K562 (cell line): ENCODE results near the gene GTF2H4. TPM values are rescaled to one million over a fixed set of nuclear protein-coding genes. Genes with fewer than 3 reads are reported as not detected.

Experiments used
- BDP1 ChIP-seq: IDR thresholded peaks from 3 replicates; pipeline ENCODE4 v1.6.1; 2011; ENCODE audit not compliant: insufficient read length, insufficient read depth
- CHD1 ChIP-seq: fragments of 200-600 bp; sonication (generic); IDR thresholded peaks from one replicate; pipeline ENCODE4 v1.6.1; 2012; ENCODE audit warnings: mild to moderate bottlenecking, moderate library complexity, low read length, inconsistent platforms
- CUX1 ChIP-seq: fragments of 200-800 bp; sonication (Bioruptor generic); IDR thresholded peaks from 2 replicates; pipeline ENCODE4 v1.6.1; 2016; ENCODE audit warnings: missing genetic modification characterization, missing compliant biosample characterization
- DEAF1 ChIP-seq: fragments of 450-650 bp; formaldehyde crosslinking; IDR thresholded peaks from 2 replicates; pipeline ENCODE4 v1.4.0; 2020; ENCODE audit warnings: mild to moderate bottlenecking, moderate library complexity
- DNMT1 ChIP-seq: fragments of 450-650 bp; IDR thresholded peaks from 2 replicates; pipeline ENCODE4 v1.6.1; 2016; ENCODE audit warnings: antibody characterized with exemption, mild to moderate bottlenecking
- EHMT2 ChIP-seq: fragments of 450-650 bp; IDR thresholded peaks from 2 replicates; pipeline ENCODE4 v1.6.1; 2018; ENCODE audit warnings: antibody characterized with exemption
- JUND ChIP-seq, 2 experiments: IDR thresholded peaks; 2 replicates in 1 of 2; 3 replicates in 1 of 2; pipeline ENCODE4 v1.6.1; 2011; ENCODE audit warnings: borderline replicate concordance in 2 of 2, low read depth in 2 of 2, low read length in 2 of 2, improper control_type of control experiment in 1 of 2, missing biosample characterization in 1 of 2, missing genetic modification characterization in 1 of 2, missing genetic modification reagents in 1 of 2
- MEIS2 ChIP-seq: fragments of 450-650 bp; IDR thresholded peaks from 2 replicates; pipeline ENCODE4 v1.6.1; 2014; ENCODE audit warnings: mild to moderate bottlenecking; ENCODE audit not compliant: partially characterized antibody
- MIER1 ChIP-seq: fragments of 450-650 bp; IDR thresholded peaks from 2 replicates; pipeline ENCODE4 v1.6.1; 2016; ENCODE audit warnings: antibody characterized with exemption, mild to moderate bottlenecking, low read depth
- NFATC3 ChIP-seq: fragments of 450-650 bp; IDR thresholded peaks from 2 replicates; pipeline ENCODE4 v1.6.1; 2017; ENCODE audit warnings: mild to moderate bottlenecking
- PHF8 ChIP-seq: fragments of 200-600 bp; sonication (generic); IDR thresholded peaks from 2 replicates; pipeline ENCODE4 v1.6.1; 2012; ENCODE audit warnings: mixed run types, mild to moderate bottlenecking, inconsistent platforms, low read length, moderate library complexity, borderline replicate concordance
- SAFB2 ChIP-seq: fragments of 200-400 bp; formaldehyde crosslinking; IDR thresholded peaks from 2 replicates; pipeline ENCODE4 v1.6.1; 2018; ENCODE audit warnings: borderline replicate concordance, low read length, low read depth, moderate library complexity; ENCODE audit not compliant: severe bottlenecking
- TEAD4 ChIP-seq, 2 experiments: sonication (generic) in 1 of 2; formaldehyde crosslinking in 1 of 2; IDR thresholded peaks; 2 replicates each; pipeline versions ENCODE4 v1.6.1 to v1.8.0; 2012 to 2022; ENCODE audit warnings: borderline replicate concordance in 1 of 2, inconsistent platforms in 1 of 2, low read length in 1 of 2, mild to moderate bottlenecking in 1 of 2, missing genetic modification reagents in 1 of 2
- ZBTB7A ChIP-seq: IDR thresholded peaks from 2 replicates; pipeline ENCODE4 v1.6.1; 2011; ENCODE audit warnings: low read depth, mild to moderate bottlenecking, low read length, moderate library complexity, borderline replicate concordance; ENCODE audit not compliant: control insufficient read depth
- ZNF197 ChIP-seq: fragments of 200-800 bp; sonication (Bioruptor generic); IDR thresholded peaks from 2 replicates; pipeline ENCODE4 v1.6.1; 2016; ENCODE audit warnings: low read depth, missing genetic modification characterization, missing compliant biosample characterization
- ZNF830 ChIP-seq: fragments of 250-450 bp; sonication (Bioruptor Pico); IDR thresholded peaks from 2 replicates; pipeline ENCODE4 v1.5.0; 2021; ENCODE audit warnings: mild to moderate bottlenecking
- ZSCAN32 ChIP-seq: fragments of 450-650 bp; formaldehyde crosslinking; IDR thresholded peaks from 2 replicates; pipeline ENCODE4 v1.4.0; 2020; ENCODE audit warnings: mild to moderate bottlenecking, moderate library complexity
- polyA plus RNA-seq, 8 experiments: library from polyadenylated mRNA; depleted of rRNA in 4 of 8; stranded (reverse) in 5 of 8; unstranded in 3 of 8; fragments of >200 nt; fragmentation: Nextera tagmentation in 2 of 8; fragmentation: Illumina TruSeq in 1 of 8; extraction: Ambion mirVana in 2 of 8; extraction: Trizol in 1 of 8; gene quantifications; 2 replicates each; pipeline versions ENCODE4 v1.2.1 to v1.2.3, GENCODE V29; 2011 to 2014; ENCODE audit warnings: inconsistent platforms in 1 of 8, missing spikeins in 1 of 8
- total RNA-seq, 7 experiments: library from RNA; depleted of rRNA in 6 of 7; stranded (reverse); fragments of >200 nt in 6 of 7; fragmentation: Illumina TruSeq in 2 of 7; extraction: Trizol in 2 of 7; gene quantifications; 2 replicates each; pipeline versions ENCODE4 v1.2.1 to v1.2.3, GENCODE V29; 2011 to 2021; ENCODE audit warnings: low replicate concordance in 1 of 7
- TF ChIP-seq, protein P1 (sequence below): fragments of 450-650 bp; IDR thresholded peaks from one replicate; pipeline ENCODE4 v1.6.1; 2018; ENCODE audit warnings: mild to moderate bottlenecking, moderate library complexity; ENCODE audit not compliant: partially characterized antibody

GTF2H4 gene
- total and polyA plus RNA-seq, 9 of the 15 experiments (the other 6 are each of a cell fraction or from before 2014, with no cell fraction given), result 3.6 to 86.1 (median 39.6) TPM

- TF ChIP-seq DNMT1 (no peak), MIER1 (no peak), DEAF1 (no peak), CHD1 (no peak), SAFB2 (no peak), ZBTB7A (no peak), MEIS2 (peak; percentile 41), EHMT2 (peak; percentile 45; the same call in 1 of the 2 replicates), ZNF197 (peak; percentile 41; the same call in 1 of the 2 replicates), BDP1 (no peak), NFATC3 (0 out of 2 replicates have a peak, but pooled peaks have one; percentile 13), ZSCAN32 (no peak), PHF8 (peak; percentile 21; the same call in 1 of the 2 replicates), TEAD4 (IDR thresholded peaks at IDR 0.05; ENCODE audit: low read length) (peak; percentile 81), TEAD4 (CRISPR knock-in tag; IDR thresholded peaks at IDR 0.05; ENCODE audit: borderline replicate concordance) (no peak), JUND (IDR thresholded peaks at IDR 0.05; ENCODE audit: borderline replicate concordance, low read depth, low read length) (no peak; the same call in 1 of the 2 replicates), JUND (tag; IDR thresholded peaks at IDR 0.05; ENCODE audit: borderline replicate concordance, low read depth, low read length) (peak; percentile 61; the same call in 1 of the 3 replicates), ZNF830 (CRISPR knock-in tag) (no peak), CUX1 (0 out of 2 replicates have a peak, but pooled peaks have one; percentile 18)
- TF ChIP-seq, protein P1, sequence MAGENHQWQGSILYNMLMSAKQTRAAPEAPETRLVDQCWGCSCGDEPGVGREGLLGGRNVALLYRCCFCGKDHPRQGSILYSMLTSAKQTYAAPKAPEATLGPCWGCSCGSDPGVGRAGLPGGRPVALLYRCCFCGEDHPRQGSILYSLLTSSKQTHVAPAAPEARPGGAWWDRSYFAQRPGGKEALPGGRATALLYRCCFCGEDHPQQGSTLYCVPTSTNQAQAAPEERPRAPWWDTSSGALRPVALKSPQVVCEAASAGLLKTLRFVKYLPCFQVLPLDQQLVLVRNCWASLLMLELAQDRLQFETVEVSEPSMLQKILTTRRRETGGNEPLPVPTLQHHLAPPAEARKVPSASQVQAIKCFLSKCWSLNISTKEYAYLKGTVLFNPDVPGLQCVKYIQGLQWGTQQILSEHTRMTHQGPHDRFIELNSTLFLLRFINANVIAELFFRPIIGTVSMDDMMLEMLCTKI, result no peak
These were observed 32.6 kb upstream of the GTF2H4 start (continued) for GRCh38 chr6:30875244-30876038.
